ENCODE data around the gene MLLT1. TPM values are rescaled to one million over a fixed set of nuclear protein-coding genes. Genes with fewer than 3 reads are reported as not detected.

The MLLT1 gene
- total RNA-seq, 2 experiments from 2014 or later = 17.5 to 56.0 TPM

DNA sequence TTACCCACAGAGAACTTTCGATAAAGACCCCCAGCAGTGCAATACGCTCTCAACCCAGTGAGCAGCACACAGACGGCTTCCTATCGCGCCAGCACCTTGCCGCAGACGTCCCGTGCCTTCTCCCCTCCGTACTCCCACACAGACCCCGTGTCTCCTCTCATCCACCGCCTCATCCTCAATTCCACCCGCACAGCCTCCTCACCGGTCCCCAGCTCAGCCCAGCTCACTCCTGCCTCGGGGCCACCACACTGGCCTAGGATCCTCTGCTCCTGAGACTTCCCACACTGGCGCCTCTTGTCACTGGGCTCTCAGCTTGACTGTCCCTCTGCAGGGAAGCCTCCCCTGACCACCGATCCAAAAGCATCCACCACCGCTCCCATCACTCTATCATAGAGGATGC lies 9.0 kb downstream of the MLLT1 start:
- CTCF ChIA-PET (ENCODE audit: unreplicated experiment) = no interaction called here
- H3K9me2 ChIP-seq (ENCODE audit: insufficient read depth, low read length) = no peaks in the 10 kb centered on the region
- H3K36me3 ChIP-seq (ENCODE audit: insufficient read depth, low read length) = peaks cover 48% of the 10 kb centered on the region
- no peaks in the 10 kb centered on the region; the same call in 1 of the 2 replicates for H4K20me1 ChIP-seq (ENCODE audit: insufficient read depth, low read length)
- no peak overlapping the region for H3K27ac ChIP-seq (ENCODE audit: low read depth, low read length, poor library complexity, severe bottlenecking)
- no peak overlapping the region for H3K4me3 ChIP-seq (ENCODE audit: low read depth, low read length, poor library complexity, severe bottlenecking)
- BruUV-seq (replicated peaks) = no TSS peak
- no peak overlapping the region for H3K4me2 ChIP-seq (ENCODE audit: low read length)
- POLR2A ChIA-PET = no interaction called here
- no peaks in the 10 kb centered on the region for H3K4me1 ChIP-seq (ENCODE audit: insufficient read depth, low read length, poor library complexity, severe bottlenecking)
- H3K79me2 ChIP-seq (ENCODE audit: insufficient read depth, low read depth, low read length) = peaks cover 41% of the 10 kb centered on the region
- intact Hi-C loops (cut with micrococcal nuclease; ENCODE audit: unreplicated experiment) = no loop called here
- no peaks in the 10 kb centered on the region for H3K9me3 ChIP-seq (ENCODE audit: low read length)
- H2AFZ ChIP-seq (ENCODE audit: low read length) = no peak overlapping the region
- TF ChIP-seq EZH2phosphoT487 (IDR thresholded peaks at IDR 0.05; ENCODE audit: borderline replicate concordance, low read depth, low read length) = no peak
- TF ChIP-seq CTCF (conservative IDR thresholded peaks at IDR 0.05; ENCODE audit: low read length) = no peak
- DNase-seq (ENCODE audit: low spot score) = no peak

DNA sequence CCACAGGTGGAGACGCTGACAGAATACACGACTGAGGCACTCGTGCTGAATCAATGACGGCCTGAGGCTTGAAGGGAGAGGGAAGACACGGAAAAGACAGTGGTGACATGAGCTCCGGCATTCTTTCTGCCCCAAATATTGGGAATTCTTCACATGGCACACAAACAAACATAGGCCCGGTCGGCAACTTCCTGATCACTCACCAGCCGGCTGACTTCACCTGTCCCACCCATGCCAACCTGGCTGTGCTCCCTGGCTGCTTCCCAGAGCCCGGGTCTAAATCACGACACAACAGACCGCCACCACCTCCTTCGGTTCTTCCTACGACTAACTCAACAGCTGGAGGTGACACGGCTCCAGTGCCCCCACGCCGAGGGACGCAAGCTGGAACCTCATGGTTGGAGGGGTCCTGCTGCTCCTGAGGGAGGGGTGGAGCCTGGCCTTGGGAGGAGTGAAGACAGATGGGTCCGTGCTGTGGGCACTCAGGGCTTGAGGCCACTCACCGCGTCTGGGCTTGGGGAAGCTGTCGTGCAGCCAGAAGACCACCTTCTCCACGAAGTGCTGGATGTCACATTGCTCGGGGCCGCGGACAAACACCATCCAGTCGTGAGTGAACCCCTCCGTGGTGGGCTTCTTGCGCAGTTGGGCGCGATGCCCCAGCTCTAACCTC lies 9.6 kb downstream of the MLLT1 start:
- POLR2A ChIA-PET = no interaction called here
- intact Hi-C loops (cut with micrococcal nuclease; ENCODE audit: unreplicated experiment) = no loop called here
- no peak for TF ChIP-seq EZH2phosphoT487 (IDR thresholded peaks at IDR 0.05; ENCODE audit: borderline replicate concordance, low read depth, low read length)
- no peak for TF ChIP-seq CTCF (conservative IDR thresholded peaks at IDR 0.05; ENCODE audit: low read length)

GRCh38 chr19:6269101-6269886 lies 10.5 kb downstream of the MLLT1 start:
- CTCF ChIA-PET (ENCODE audit: unreplicated experiment) = no interaction called here
- Histone ChIP-seq H3K36me3 (ENCODE audit: insufficient read depth, low read length) (peaks cover 63% of the 10 kb centered on the region), H4K20me1 (ENCODE audit: insufficient read depth, low read length) (no peaks in the 10 kb centered on the region; the same call in 1 of the 2 replicates), H3K27ac (ENCODE audit: low read depth, low read length, poor library complexity, severe bottlenecking) (no peak overlapping the region), H3K4me3 (ENCODE audit: low read depth, low read length, poor library complexity, severe bottlenecking) (no peak overlapping the region), H2AFZ (ENCODE audit: low read length) (no peak overlapping the region), H3K79me2 (ENCODE audit: insufficient read depth, low read depth, low read length) (peaks cover 32% of the 10 kb centered on the region), H3K9me2 (ENCODE audit: insufficient read depth, low read length) (no peaks in the 10 kb centered on the region), H3K9me3 (ENCODE audit: low read length) (no peaks in the 10 kb centered on the region), H3K4me2 (ENCODE audit: low read length) (no peak overlapping the region), H3K4me1 (ENCODE audit: insufficient read depth, low read length, poor library complexity, severe bottlenecking) (no peaks in the 10 kb centered on the region)
- no peak for TF ChIP-seq EZH2phosphoT487 (IDR thresholded peaks at IDR 0.05; ENCODE audit: borderline replicate concordance, low read depth, low read length)
- no peak for TF ChIP-seq CTCF (conservative IDR thresholded peaks at IDR 0.05; ENCODE audit: low read length)
- no TSS peak for BruUV-seq (replicated peaks)
- intact Hi-C loops (cut with micrococcal nuclease; ENCODE audit: unreplicated experiment) = no loop called here
- no peak for DNase-seq (ENCODE audit: low spot score)
- POLR2A ChIA-PET = no interaction called here

More for the DNA sequence above, 9.6 kb downstream of the MLLT1 start:
- Histone ChIP-seq H2AFZ (ENCODE audit: low read length) (no peak overlapping the region), H3K4me3 (ENCODE audit: low read depth, low read length, poor library complexity, severe bottlenecking) (no peak overlapping the region), H3K9me2 (ENCODE audit: insufficient read depth, low read length) (no peaks in the 10 kb centered on the region), H3K79me2 (ENCODE audit: insufficient read depth, low read depth, low read length) (peaks cover 36% of the 10 kb centered on the region), H3K36me3 (ENCODE audit: insufficient read depth, low read length) (peaks cover 54% of the 10 kb centered on the region), H3K4me2 (ENCODE audit: low read length) (no peak overlapping the region), H3K27ac (ENCODE audit: low read depth, low read length, poor library complexity, severe bottlenecking) (no peak overlapping the region), H3K4me1 (ENCODE audit: insufficient read depth, low read length, poor library complexity, severe bottlenecking) (no peaks in the 10 kb centered on the region), H3K9me3 (ENCODE audit: low read length) (no peaks in the 10 kb centered on the region), H4K20me1 (ENCODE audit: insufficient read depth, low read length) (no peaks in the 10 kb centered on the region; the same call in 1 of the 2 replicates)
- DNase-seq (ENCODE audit: low spot score) = no peak
- CTCF ChIA-PET (ENCODE audit: unreplicated experiment) = no interaction called here
- BruUV-seq (replicated peaks) = no TSS peak

Measured in OCI-LY7 (cell line).